ENCODE measurements around the gene DYNLT2B.
"Not testable (repeated sequence)": the region's sequence is repeated elsewhere in the genome, so short reads cannot be mapped to it uniquely, and the experiment has no call there.

Gene DYNLT2B

GRCh38 chr3:196326936-196327335 lies 8.9 kb upstream of the DYNLT2B start:
- no peak for DNase-seq (ENCODE audit: low spot score)

GRCh38 chr3:196323691-196324090 lies 5.7 kb upstream of the DYNLT2B start:
- DNase-seq (ENCODE audit: low spot score), result no peak

- DNase-seq (ENCODE audit: low spot score), result no peak
Observed at GRCh38 chr3:196323016-196323415, 5.0 kb upstream of the DYNLT2B start.

GRCh38 chr3:196321162-196321561 lies 3.1 kb upstream of the DYNLT2B start:
- DNase-seq (ENCODE audit: low spot score), result no peak

GRCh38 chr3:196320137-196320536 lies 2.1 kb upstream of the DYNLT2B start:
- no peak for DNase-seq (ENCODE audit: low spot score)

- not testable (repeated sequence) for DNase-seq (ENCODE audit: low spot score)
Observed at GRCh38 chr3:196316799-196317686, 997 bp downstream of the DYNLT2B start.

GRCh38 chr3:196315821-196316220 lies 2.2 kb downstream of the DYNLT2B start:
- DNase-seq (ENCODE audit: low spot score), result no peak

- no peak for DNase-seq (ENCODE audit: low spot score)
Observed at GRCh38 chr3:196314597-196314996, 3.4 kb downstream of the DYNLT2B start.

GRCh38 chr3:196314086-196314485 lies 4.0 kb downstream of the DYNLT2B start:
- DNase-seq (ENCODE audit: low spot score), result not testable (repeated sequence)

- not testable (repeated sequence) for DNase-seq (ENCODE audit: low spot score)
Observed at GRCh38 chr3:196302960-196303359, 15.1 kb downstream of the DYNLT2B start.

- not testable (repeated sequence) for DNase-seq (ENCODE audit: low spot score)
Observed at GRCh38 chr3:196302551-196302950, 15.5 kb downstream of the DYNLT2B start.

- DNase-seq (ENCODE audit: low spot score), result no peak
Observed at GRCh38 chr3:196298521-196298920, 19.5 kb downstream of the DYNLT2B start.

GRCh38 chr3:196292286-196292923 lies 25.6 kb downstream of the DYNLT2B start:
- DNase-seq (ENCODE audit: low spot score), result no peak

- DNase-seq (ENCODE audit: low spot score), result no peak
Observed at GRCh38 chr3:196288141-196288460, 29.9 kb downstream of the DYNLT2B start.

- DNase-seq (ENCODE audit: low spot score), result peak; percentile 74
Observed at GRCh38 chr3:196287440-196288140, 30.4 kb downstream of the DYNLT2B start, which contains the start of gene PCYT1A. Gene PCYT1A, minus strand, starts transcription at chr3:196287726. Its CDS starts 17,195 bp downstream, at chr3:196270531.

- peak; percentile 4 for DNase-seq (ENCODE audit: low spot score)
Observed at GRCh38 chr3:196287090-196287439, 31.0 kb downstream of the DYNLT2B start.

GRCh38 chr3:196284396-196284795 lies 33.6 kb downstream of the DYNLT2B start:
- DNase-seq (ENCODE audit: low spot score), result no peak

- no peak for DNase-seq (ENCODE audit: low spot score)
Observed at GRCh38 chr3:196281962-196282361, 36.1 kb downstream of the DYNLT2B start.

- no peak for DNase-seq (ENCODE audit: low spot score)
Observed at GRCh38 chr3:196280689-196281440, 37.2 kb downstream of the DYNLT2B start.

GRCh38 chr3:196275126-196275525 lies 42.9 kb downstream of the DYNLT2B start:
- DNase-seq (ENCODE audit: low spot score), result no peak

- DNase-seq (ENCODE audit: low spot score), result peak; percentile 78
Observed at GRCh38 chr3:196274585-196274984, 43.5 kb downstream of the DYNLT2B start.

GRCh38 chr3:196273655-196274054 lies 44.4 kb downstream of the DYNLT2B start:
- no peak for DNase-seq (ENCODE audit: low spot score)

All from CD4-positive, alpha-beta T cell treated with Interleukin-6 at 100 ng/mL for 8 hours (primary cell).